ENCODE measurements around the gene GPR21.

GPR21 gene

GRCh38 chr9:123041489-123041888 lies 8.0 kb downstream of the GPR21 start:
- Histone ChIP-seq H3K9ac (ENCODE audit: low read depth, low read length, poor library complexity) (no peak overlapping the region), H3K4me1 (ENCODE audit: control insufficient read depth in 2 of 2, insufficient read depth in 1 of 2, low read depth in 1 of 2, low read length in 2 of 2) (peaks cover 0 to 5% of the 10 kb centered on the region in 2 donors), H2BK5ac (ENCODE audit: low read length) (no peak overlapping the region), H3K14ac (ENCODE audit: low read length) (no peak overlapping the region), H3K79me1 (ENCODE audit: low read depth, low read length) (no peaks in the 10 kb centered on the region), H3K4me3 (ENCODE audit: low read length in 2 of 2) (no peak overlapping the region), H3K18ac (ENCODE audit: low read length) (no peak overlapping the region), H3K4me2 (ENCODE audit: insufficient read depth, low read length, poor library complexity, severe bottlenecking) (no peak overlapping the region), H3K27ac (replicated peaks; ENCODE audit: low read length) (no peak overlapping the region), H3K36me3 (replicated peaks in 1 of 2; ENCODE audit: control insufficient read depth in 2 of 2, insufficient read depth in 2 of 2, low read length in 2 of 2) (peaks cover 4 to 74% of the 10 kb centered on the region in 2 donors), H2BK15ac (ENCODE audit: low read length) (no peak overlapping the region), H2AFZ (ENCODE audit: low read length) (no peak overlapping the region), H2BK120ac (ENCODE audit: low read depth, low read length) (no peak overlapping the region), H4K91ac (ENCODE audit: low read depth, low read length, poor library complexity) (no peak overlapping the region), H2BK12ac (ENCODE audit: low read length) (no peak overlapping the region), H4K8ac (ENCODE audit: low read depth, low read length) (no peak overlapping the region), H3K9me3 (replicated peaks in 1 of 2; ENCODE audit: control insufficient read depth in 2 of 2, insufficient read depth in 1 of 2, low read depth in 1 of 2, low read length in 2 of 2) (peaks cover 0 to 13% of the 10 kb centered on the region in 2 donors), H3K27me3 (ENCODE audit: control insufficient read depth in 3 of 3, insufficient read depth in 3 of 3, low read depth in 1 of 3, low read length in 3 of 3) (no peaks in the 10 kb centered on the region), H3K23ac (ENCODE audit: low read depth, low read length, poor library complexity) (no peak overlapping the region), H3K4ac (ENCODE audit: low read length) (no peak overlapping the region), H2AK5ac (ENCODE audit: low read depth, low read length) (no peak overlapping the region)
- no peak for DNase-seq (ENCODE audit: low spot score)
- WGBS, 2 donors (ENCODE audit: extremely low coverage in 2 of 2, insufficient read length in 2 of 2, insufficient replicate concordance in 1 of 2), result no CpG with 5 or more reads among the region's 2 CpGs

- Histone ChIP-seq H3K4me3 (ENCODE audit: low read length in 2 of 2) (no peak overlapping the region), H3K23ac (ENCODE audit: low read depth, low read length, poor library complexity) (no peak overlapping the region), H4K8ac (ENCODE audit: low read depth, low read length) (no peak overlapping the region), H3K4me2 (ENCODE audit: insufficient read depth, low read length, poor library complexity, severe bottlenecking) (no peak overlapping the region), H2AK5ac (ENCODE audit: low read depth, low read length) (no peak overlapping the region), H3K9me3 (replicated peaks in 1 of 2; ENCODE audit: control insufficient read depth in 2 of 2, insufficient read depth in 1 of 2, low read depth in 1 of 2, low read length in 2 of 2) (peaks cover 0 to 13% of the 10 kb centered on the region in 2 donors), H2BK5ac (ENCODE audit: low read length) (no peak overlapping the region), H4K91ac (ENCODE audit: low read depth, low read length, poor library complexity) (no peak overlapping the region), H3K36me3 (replicated peaks in 1 of 2; ENCODE audit: control insufficient read depth in 2 of 2, insufficient read depth in 2 of 2, low read length in 2 of 2) (peaks cover 4 to 68% of the 10 kb centered on the region in 2 donors), H2BK15ac (ENCODE audit: low read length) (no peak overlapping the region), H2AFZ (ENCODE audit: low read length) (no peak overlapping the region), H3K9ac (ENCODE audit: low read depth, low read length, poor library complexity) (no peak overlapping the region), H3K27me3 (ENCODE audit: control insufficient read depth in 3 of 3, insufficient read depth in 3 of 3, low read depth in 1 of 3, low read length in 3 of 3) (no peaks in the 10 kb centered on the region), H3K18ac (ENCODE audit: low read length) (no peak overlapping the region), H3K79me1 (ENCODE audit: low read depth, low read length) (no peaks in the 10 kb centered on the region), H3K27ac (replicated peaks; ENCODE audit: low read length) (no peak overlapping the region), H2BK120ac (ENCODE audit: low read depth, low read length) (no peak overlapping the region), H3K4ac (ENCODE audit: low read length) (no peak overlapping the region), H3K14ac (ENCODE audit: low read length) (no peak overlapping the region), H3K4me1 (ENCODE audit: control insufficient read depth in 2 of 2, insufficient read depth in 1 of 2, low read depth in 1 of 2, low read length in 2 of 2) (peaks cover 0 to 5% of the 10 kb centered on the region in 2 donors), H2BK12ac (ENCODE audit: low read length) (no peak overlapping the region)
- WGBS, 2 donors (ENCODE audit: extremely low coverage in 2 of 2, insufficient read length in 2 of 2, insufficient replicate concordance in 1 of 2), result no CpG with 5 or more reads among the region's 5 CpGs
- no peak for DNase-seq (ENCODE audit: low spot score)
Observed at GRCh38 chr9:123043081-123043939, 9.8 kb downstream of the GPR21 start.

GRCh38 chr9:123044586-123044985 lies 11.1 kb downstream of the GPR21 start:
- Histone ChIP-seq H3K27me3 (ENCODE audit: control insufficient read depth in 3 of 3, insufficient read depth in 3 of 3, low read depth in 1 of 3, low read length in 3 of 3) (no peaks in the 10 kb centered on the region), H3K9me3 (replicated peaks in 1 of 2; ENCODE audit: control insufficient read depth in 2 of 2, insufficient read depth in 1 of 2, low read depth in 1 of 2, low read length in 2 of 2) (peaks cover 0 to 13% of the 10 kb centered on the region in 2 donors), H3K27ac (replicated peaks; ENCODE audit: low read length) (no peak overlapping the region), H2BK120ac (ENCODE audit: low read depth, low read length) (no peak overlapping the region), H3K36me3 (replicated peaks in 1 of 2; ENCODE audit: control insufficient read depth in 2 of 2, insufficient read depth in 2 of 2, low read length in 2 of 2) (peaks cover 4 to 74% of the 10 kb centered on the region in 2 donors), H3K79me1 (ENCODE audit: low read depth, low read length) (no peaks in the 10 kb centered on the region), H2AK5ac (ENCODE audit: low read depth, low read length) (no peak overlapping the region), H3K23ac (ENCODE audit: low read depth, low read length, poor library complexity) (no peak overlapping the region), H3K18ac (ENCODE audit: low read length) (no peak overlapping the region), H3K14ac (ENCODE audit: low read length) (no peak overlapping the region), H4K91ac (ENCODE audit: low read depth, low read length, poor library complexity) (no peak overlapping the region), H2BK5ac (ENCODE audit: low read length) (no peak overlapping the region), H2AFZ (ENCODE audit: low read length) (no peak overlapping the region), H3K9ac (ENCODE audit: low read depth, low read length, poor library complexity) (no peak overlapping the region), H2BK15ac (ENCODE audit: low read length) (no peak overlapping the region), H4K8ac (ENCODE audit: low read depth, low read length) (no peak overlapping the region), H3K4ac (ENCODE audit: low read length) (no peak overlapping the region), H3K4me2 (ENCODE audit: insufficient read depth, low read length, poor library complexity, severe bottlenecking) (no peak overlapping the region), H3K4me3 (ENCODE audit: low read length in 2 of 2) (no peak overlapping the region), H3K4me1 (ENCODE audit: control insufficient read depth in 2 of 2, insufficient read depth in 1 of 2, low read depth in 1 of 2, low read length in 2 of 2) (peaks cover 0 to 5% of the 10 kb centered on the region in 2 donors), H2BK12ac (ENCODE audit: low read length) (no peak overlapping the region)
- no CpG with 5 or more reads among the region's 4 CpGs for WGBS, 2 donors (ENCODE audit: extremely low coverage in 2 of 2, insufficient read length in 2 of 2, insufficient replicate concordance in 1 of 2)
- DNase-seq (ENCODE audit: low spot score), result no peak

- Histone ChIP-seq H3K9ac (ENCODE audit: low read depth, low read length, poor library complexity) (no peak overlapping the region), H3K4me2 (ENCODE audit: insufficient read depth, low read length, poor library complexity, severe bottlenecking) (no peak overlapping the region), H3K23ac (ENCODE audit: low read depth, low read length, poor library complexity) (no peak overlapping the region), H3K27ac (replicated peaks; ENCODE audit: low read length) (no peak overlapping the region), H3K79me1 (ENCODE audit: low read depth, low read length) (no peaks in the 10 kb centered on the region), H3K18ac (ENCODE audit: low read length) (no peak overlapping the region), H3K4me1 (ENCODE audit: control insufficient read depth in 2 of 2, insufficient read depth in 1 of 2, low read depth in 1 of 2, low read length in 2 of 2) (peaks cover 0 to 5% of the 10 kb centered on the region in 2 donors), H3K27me3 (ENCODE audit: control insufficient read depth in 3 of 3, insufficient read depth in 3 of 3, low read depth in 1 of 3, low read length in 3 of 3) (no peaks in the 10 kb centered on the region), H3K9me3 (replicated peaks in 1 of 2; ENCODE audit: control insufficient read depth in 2 of 2, insufficient read depth in 1 of 2, low read depth in 1 of 2, low read length in 2 of 2) (peaks cover 0 to 13% of the 10 kb centered on the region in 2 donors), H4K91ac (ENCODE audit: low read depth, low read length, poor library complexity) (no peak overlapping the region), H2BK12ac (ENCODE audit: low read length) (no peak overlapping the region), H3K14ac (ENCODE audit: low read length) (no peak overlapping the region), H3K4me3 (ENCODE audit: low read length in 2 of 2) (no peak overlapping the region), H3K36me3 (replicated peaks in 1 of 2; ENCODE audit: control insufficient read depth in 2 of 2, insufficient read depth in 2 of 2, low read length in 2 of 2) (peaks cover 5 to 66% of the 10 kb centered on the region in 2 donors), H2BK120ac (ENCODE audit: low read depth, low read length) (no peak overlapping the region), H2AFZ (ENCODE audit: low read length) (no peak overlapping the region), H2AK5ac (ENCODE audit: low read depth, low read length) (no peak overlapping the region), H3K4ac (ENCODE audit: low read length) (no peak overlapping the region), H2BK15ac (ENCODE audit: low read length) (no peak overlapping the region), H4K8ac (ENCODE audit: low read depth, low read length) (no peak overlapping the region), H2BK5ac (ENCODE audit: low read length) (no peak overlapping the region)
- no peak for DNase-seq (ENCODE audit: low spot score)
- no CpG with 5 or more reads among the region's 3 CpGs for WGBS, 2 donors (ENCODE audit: extremely low coverage in 2 of 2, insufficient read length in 2 of 2, insufficient replicate concordance in 1 of 2)
Observed at GRCh38 chr9:123046406-123047195, 13.1 kb downstream of the GPR21 start.
